GM21619 (cell line): Measurements from ENCODE around the gene CSF2.

Experiments used
- ATAC-seq: cut with Tn5 transposase; IDR thresholded peaks from one replicate; pipeline ENCODE4 v1.9.1; 2021; ENCODE audit not compliant: unreplicated experiment

CSF2 gene

DNA sequence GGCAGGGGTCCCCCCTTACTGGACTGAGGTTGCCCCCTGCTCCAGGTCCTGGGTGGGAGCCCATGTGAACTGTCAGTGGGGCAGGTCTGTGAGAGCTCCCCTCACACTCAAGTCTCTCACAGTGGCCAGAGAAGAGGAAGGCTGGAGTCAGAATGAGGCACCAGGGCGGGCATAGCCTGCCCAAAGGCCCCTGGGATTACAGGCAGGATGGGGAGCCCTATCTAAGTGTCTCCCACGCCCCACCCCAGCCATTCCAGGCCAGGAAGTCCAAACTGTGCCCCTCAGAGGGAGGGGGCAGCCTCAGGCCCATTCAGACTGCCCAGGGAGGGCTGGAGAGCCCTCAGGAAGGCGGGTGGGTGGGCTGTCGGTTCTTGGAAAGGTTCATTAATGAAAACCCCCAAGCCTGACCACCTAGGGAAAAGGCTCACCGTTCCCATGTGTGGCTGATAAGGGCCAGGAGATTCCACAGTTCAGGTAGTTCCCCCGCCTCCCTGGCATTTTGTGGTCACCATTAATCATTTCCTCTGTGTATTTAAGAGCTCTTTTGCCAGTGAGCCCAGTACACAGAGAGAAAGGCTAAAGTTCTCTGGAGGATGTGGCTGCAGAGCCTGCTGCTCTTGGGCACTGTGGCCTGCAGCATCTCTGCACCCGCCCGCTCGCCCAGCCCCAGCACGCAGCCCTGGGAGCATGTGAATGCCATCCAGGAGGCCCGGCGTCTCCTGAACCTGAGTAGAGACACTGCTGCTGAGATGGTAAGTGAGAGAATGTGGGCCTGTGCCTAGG is at the start of gene CSF2:
TSS of gene CSF2 (plus strand) at position 559 of the 783 bp plus-strand sequence. CDS start at position 594, 35 bp downstream.
- ATAC-seq: no peak

DNA sequence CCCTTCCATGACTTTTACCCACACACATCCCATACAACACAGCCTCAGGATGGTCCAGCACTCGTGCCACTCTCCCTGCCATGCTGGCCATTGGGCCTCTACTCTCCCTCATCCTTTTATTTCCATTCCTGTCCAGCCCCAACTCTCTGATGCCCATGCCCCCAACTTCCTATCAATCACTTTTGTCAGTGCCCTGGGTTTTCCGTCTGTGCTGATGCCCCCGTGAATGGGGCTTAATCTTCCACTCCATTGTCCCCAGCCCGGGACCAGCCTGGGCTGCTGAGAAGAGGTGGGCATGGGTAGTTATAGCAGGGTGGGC is 49.5 kb upstream of the CSF2 start:
- no peak for ATAC-seq

DNA sequence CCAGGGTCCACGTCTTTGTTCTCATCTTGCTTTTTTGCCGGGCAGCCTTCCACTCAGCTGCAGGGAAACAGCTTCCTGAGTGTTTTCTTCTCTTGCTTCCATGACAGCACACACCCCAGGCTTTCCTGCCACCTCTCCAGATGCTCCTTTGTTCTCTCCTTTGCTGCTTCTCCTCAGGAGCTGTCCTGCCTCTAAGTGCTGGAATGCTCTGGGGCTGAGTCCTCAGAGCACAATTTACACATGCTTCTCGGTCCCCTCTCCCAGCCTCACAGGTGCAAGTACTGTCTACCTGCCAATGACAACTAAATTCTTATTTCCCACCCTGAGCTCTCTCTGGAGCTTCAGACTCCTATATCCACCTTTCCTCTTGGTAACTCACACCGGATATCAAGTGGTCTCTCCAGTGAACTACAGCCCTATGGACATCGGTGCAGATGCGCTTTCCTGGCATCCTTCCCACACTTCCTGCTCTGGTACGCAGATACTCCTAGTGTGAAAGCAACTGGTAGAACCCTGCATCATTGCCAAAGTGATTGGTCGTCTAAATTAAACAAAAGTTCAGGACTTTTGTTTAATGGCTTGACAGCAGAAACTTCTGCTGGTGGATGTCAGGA is 48.7 kb upstream of the CSF2 start:
- no peak for ATAC-seq

DNA sequence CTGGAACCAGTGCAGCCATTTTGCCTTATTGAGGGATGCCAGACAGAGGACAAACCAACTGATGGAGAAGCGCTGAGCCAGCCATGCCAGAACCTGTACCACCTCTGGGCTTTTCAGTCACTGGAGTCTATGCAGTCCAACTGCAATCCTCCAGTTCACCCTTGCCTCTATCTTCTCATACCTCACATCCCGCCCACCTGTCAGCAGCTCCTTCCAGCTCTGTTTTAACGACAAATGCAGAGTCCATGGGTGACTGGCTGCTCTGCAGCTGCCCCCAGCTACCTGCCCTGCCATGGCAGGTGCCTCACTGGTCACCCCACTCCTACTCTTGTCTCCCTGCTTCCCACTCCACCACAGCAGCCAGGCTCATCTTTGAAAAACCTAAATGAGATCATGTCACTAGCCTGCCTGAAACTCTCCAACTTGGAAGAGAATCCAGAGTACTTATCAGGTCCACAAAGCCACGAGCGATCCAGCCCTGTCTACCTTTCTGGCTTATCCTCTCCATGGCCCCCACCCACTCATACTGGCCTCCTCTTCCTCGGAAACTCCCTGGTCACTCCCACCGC is 48.1 kb upstream of the CSF2 start:
- no peak for ATAC-seq

DNA sequence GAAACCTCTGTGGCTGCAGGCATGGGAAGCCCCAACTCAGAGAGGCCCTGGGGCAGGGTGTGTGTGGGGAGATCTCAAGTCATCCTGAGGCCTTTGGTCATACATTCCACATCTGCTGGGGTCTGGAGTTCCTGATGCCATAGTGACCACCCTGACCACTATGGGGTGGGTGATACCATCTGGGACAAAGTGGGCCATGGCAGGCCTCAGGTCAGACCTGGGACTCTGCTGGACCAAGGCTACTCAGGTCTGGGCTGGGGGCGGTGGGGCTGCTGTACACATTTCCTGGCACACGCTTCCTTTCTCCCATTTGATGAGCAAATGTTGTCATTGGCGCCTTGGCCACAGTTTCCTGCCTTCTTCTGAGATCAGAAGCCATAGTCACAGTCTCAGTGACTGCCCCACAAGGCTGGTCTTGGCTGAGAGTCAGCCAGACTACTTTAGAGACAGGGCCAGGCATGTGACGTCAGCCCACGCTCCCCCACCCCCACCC is 47.0 kb upstream of the CSF2 start:
- ATAC-seq: no peak

DNA sequence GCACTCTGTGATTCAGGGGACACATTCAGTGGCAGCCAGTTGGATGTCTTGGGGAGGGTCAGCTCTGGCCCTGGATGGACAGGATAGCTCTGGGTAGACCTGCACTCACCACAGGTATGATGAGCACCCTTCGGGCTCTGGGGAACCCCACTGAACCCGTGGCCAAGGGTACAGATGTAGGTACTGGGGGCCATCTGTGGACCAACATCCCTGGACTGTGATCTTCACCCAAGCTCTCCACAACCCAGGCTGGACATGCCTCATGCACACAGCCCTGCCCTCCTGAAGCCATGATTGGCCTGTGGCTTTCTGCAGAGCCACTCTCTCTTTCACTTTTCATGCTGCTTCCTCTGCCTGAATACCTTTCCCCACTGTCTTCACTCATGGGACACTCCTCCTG is 46.6 kb upstream of the CSF2 start:
- no peak for ATAC-seq

DNA sequence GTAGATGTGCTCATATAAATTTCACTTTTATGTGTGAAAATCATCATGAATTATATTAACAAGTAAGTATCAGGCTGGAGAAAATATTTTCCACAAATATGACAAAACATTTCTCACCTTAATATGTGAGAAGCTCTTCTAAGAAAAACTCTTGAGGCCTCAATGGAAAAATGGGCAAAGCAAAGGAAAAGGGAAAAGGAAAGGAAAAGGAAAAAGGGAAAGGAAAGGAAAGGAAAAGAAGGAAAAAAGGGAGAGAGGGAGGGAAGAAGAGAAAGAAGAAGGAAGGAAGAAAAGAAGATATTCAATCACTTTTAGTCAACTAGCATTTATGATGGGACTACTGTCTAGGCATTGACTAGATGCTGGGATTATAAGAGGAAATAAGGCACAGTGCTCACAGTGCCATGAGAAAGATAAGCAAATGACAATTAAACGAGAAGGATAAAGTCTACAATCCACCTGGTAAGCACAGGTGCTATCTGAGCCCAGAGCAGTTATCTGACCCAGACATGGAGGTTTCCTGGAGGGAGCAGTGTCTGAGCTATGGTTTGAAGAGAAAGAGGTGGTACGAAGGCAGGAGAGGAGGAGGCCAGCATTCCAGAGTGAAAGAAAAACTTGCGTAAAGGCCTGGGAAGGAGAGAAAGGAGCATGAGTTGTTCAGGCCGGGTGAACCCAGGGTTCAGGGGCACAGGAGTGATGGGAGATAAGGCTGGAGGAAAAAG is 43.8 kb upstream of the CSF2 start:
- no peak for ATAC-seq

DNA sequence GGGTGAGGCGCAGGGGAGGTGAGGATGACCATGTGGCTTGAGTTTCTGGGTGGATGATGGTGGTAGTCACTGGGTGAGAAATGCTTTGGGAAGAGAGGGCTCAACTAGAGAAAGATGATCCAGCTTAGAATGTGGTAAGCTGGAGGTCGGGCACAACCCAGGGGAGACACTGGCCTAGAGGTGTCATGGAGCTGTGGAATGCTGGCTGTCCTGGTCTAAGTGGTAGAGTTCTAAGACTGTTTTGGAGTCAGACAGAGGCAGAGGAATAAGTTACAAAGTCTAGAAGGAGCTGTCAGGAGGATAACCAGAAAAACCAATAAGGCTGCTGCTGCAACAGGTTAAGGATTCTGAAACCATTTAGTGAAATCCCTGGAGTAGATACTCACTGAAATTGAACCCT is 43.0 kb upstream of the CSF2 start:
- ATAC-seq: no peak

DNA sequence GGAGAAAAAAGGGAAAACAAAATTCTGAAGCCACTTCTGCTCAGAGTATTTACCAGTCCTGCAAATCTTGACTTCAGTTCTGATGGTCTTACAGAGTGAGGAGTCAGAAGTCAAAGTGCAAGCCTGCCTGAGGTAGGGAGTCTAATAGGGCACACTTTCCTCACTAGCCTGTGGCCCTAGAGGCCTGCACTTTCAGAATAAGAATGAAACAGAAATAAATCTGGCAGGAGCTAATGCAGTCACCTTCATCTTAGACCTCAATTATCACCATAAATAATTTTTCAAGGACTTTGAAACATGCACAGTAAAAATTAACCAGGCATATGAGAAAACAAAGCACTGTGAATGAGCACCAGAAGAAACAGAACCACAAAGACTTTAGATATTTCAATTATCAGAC is 41.4 kb upstream of the CSF2 start:
- no peak for ATAC-seq

DNA sequence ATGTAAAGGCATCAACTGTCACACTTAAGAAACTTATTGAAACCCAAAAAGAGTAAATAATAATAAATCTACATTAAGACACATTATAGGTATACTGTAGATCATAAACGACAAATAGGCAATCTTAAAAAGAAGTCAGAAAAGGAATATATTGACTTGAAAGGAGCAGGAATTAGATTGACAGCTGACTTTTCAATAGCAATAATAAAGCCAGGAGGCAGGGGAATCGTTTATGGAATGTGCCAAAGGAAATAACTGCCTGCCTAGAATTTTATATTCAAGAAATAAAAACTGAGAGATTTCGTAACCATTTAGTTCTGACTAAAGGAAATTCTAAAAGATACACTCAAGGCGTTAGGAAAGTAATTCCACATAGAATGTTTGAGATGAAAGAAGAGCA is 40.5 kb upstream of the CSF2 start:
- ATAC-seq: no peak

DNA sequence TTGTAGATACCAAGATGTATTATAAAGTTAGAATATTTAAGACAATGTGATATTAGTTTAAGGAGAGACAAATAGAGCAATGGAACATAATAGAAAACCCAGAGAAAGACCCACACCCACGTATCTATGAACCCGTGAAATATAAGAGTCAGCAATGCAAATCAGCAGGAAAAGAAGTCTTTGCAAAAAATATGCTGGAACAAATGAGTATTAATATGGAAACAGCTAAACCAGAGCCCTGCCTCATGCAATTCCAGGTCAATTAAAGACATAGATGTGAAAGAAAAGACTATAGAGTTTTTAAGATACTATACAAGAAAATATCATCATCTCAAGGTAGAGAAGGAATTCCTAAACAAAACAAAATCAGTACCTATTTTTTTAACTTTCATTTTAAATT is 36.2 kb upstream of the CSF2 start:
- ATAC-seq: no peak

DNA sequence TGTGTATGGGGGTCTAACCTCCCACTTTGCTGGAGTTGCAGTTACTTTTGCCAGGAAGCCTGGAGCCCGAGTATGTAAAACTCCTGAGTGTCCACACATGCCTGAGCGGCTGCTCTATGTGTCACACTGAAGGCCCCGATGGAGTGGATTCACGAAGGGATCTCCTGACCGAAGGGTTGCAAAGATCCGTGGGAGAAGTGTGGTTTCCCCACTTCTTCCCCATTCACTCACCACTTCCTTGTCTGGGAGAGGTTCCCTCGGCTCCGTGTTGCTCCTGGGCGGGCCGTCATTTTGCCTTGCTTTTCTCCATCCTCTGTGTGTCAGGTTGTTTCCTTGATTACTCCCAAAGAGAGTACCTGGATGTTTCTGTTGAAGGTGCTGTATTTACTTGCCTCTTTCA is 29.4 kb upstream of the CSF2 start:
- no peak for ATAC-seq

DNA sequence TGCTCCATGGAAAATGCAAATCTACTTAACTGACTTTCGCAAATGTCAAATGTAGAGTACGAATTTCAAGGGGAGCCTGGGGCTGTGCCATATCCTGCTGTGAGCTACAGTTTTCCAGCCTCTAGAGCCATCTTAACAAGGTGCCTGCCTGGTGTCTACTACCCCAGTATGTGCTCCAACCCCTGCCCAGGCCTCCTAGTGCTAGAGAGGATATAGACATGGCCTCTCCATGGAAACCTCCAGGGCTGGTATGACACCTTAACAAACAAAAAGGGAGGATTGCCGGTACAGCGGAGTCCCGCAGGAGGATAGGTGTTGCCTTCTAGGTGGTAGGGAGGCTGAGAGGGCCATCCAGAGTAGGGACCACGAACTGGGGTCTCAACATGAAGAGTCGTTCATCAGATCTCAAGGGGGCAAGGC is 26.7 kb upstream of the CSF2 start:
- no peak for ATAC-seq

DNA sequence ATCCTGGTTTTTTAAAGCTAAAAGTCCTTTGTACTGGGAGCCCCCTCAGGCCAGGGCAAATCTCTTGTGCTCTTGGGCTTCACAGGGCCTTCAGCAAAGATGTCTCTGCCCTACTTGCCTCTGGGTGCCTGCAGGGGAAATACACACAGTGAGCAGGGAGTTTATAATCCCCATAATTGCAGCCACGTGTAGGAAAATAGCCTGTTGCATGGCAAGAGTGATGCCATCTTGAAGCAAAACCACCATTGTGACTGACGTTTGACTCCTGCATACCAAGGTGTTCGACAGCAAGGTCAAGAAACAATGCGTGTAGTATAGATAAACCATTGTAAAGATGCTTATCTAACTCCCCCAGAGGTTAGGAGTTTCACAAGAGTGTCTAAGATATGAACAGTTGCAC is 24.5 kb upstream of the CSF2 start:
- no peak for ATAC-seq

DNA sequence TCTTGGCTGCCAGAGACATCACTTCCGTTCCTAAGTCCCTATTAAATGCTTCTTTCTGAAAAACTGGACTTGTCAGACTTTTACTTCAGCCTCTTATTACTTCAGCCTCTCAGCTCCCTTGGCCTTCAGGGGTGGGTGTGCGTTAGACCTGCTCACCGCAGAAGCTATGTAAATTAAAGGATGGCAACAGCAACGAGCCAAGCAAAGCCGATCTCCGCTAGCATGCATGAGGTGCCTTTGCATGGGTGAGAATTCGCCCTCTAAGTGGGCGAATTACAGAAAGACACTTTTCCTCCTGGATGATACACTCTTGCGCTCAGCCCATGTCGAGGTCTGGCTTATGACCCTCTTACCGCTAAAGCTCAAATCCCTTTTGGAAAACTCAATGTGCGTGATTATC is 24.0 kb upstream of the CSF2 start:
- ATAC-seq: no peak

DNA sequence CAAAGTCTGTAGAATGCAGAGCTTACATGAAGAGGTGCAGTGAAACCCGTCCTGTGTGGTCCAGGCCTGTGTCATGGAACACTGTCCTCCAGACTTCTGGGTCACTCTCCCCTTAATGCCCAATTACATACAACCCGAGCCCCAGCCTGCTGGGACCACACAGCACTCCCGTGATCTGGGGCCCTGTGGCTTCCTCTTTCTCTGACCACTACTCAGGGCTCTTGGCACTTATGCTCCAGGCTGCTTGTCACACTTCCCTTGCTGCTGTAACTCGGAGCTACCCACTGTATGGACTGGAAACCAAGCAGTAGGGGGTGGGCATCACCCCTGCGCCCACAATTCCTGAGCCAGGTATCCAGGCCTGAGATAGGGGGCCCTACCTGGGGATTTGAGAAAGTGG is 23.5 kb upstream of the CSF2 start:
- no peak for ATAC-seq

DNA sequence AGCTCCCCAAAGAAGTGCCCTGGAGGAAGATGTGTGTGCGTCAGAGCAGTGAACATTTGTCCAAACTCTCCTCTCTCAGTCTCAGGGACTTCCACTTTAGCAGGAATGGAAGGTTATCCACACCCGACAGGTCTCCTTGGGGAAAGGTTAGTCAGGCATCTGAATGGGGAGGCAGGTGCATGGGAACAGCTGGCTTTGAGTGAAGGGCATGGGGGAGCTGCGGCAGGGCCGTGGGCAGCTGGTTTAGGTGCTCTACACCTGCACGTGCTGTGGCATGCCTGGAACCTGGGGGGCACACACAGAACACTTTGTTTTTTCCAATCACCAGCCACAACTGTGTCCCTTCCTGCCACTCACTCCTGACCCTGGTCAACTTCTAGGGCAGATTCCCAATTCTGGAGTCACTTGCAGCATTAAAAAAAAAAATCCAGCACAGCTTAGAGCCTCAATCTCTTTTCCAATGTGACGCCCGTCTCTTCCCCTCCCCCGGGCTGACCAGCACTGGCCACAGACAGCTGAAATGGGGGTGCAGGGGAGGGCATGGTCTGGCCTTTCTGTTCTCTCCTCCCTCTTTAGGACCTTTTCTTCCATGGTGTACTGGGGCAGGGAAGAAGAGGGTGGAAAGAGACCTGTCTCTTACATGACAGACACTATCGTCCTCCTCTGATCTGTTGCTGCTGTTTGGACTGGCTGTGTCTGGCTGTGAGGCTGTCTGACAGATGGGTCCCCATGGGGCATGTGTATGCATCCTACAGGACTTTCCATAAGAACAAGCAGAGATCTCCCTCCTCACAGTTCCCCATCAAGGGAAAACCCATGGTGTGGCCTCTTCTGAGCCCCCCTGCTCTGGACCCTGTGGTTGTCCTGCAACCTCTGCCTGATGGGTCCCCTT is 22.7 kb upstream of the CSF2 start:
- no peak for ATAC-seq

DNA sequence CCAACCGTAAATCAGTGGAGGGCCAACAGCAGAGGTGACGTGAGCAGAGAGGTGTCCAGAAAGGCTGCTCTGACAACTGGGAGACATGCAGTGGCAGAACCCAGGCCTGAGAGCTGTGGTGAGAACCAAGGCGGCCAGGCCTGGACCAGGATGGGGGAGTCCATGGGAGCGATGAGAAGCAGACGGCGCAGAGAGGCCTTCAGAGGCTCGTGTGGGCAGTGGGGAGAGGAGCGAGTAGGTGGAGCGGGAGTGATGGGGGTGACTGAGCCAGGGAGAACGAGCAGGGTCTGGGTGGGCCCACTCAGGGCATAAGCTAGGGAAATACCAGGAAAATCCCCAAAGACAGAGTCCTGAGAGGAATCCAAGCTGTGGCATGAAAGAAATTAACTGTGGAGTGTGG is 21.1 kb upstream of the CSF2 start:
- no peak for ATAC-seq

DNA sequence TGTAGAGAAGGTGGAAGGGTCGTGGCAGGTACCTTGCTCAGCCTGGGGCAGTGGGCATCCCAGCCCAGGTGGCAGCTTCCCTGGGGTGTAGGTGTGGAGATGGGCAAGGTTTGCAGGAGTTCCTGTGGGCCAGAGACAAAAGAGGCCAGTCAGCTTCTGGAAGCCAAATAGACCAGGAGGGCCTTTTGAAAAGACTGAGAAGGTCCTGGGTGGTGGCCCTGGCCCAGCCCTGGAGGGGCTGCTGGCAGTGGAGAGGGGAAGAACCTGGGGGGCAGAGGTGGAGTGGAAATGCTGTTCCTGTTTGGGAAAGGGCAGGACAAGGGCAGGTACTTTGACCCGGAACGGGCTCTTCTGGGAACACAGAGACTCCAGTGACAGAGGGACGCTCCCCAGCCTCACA is 20.1 kb upstream of the CSF2 start:
- ATAC-seq: no peak

DNA sequence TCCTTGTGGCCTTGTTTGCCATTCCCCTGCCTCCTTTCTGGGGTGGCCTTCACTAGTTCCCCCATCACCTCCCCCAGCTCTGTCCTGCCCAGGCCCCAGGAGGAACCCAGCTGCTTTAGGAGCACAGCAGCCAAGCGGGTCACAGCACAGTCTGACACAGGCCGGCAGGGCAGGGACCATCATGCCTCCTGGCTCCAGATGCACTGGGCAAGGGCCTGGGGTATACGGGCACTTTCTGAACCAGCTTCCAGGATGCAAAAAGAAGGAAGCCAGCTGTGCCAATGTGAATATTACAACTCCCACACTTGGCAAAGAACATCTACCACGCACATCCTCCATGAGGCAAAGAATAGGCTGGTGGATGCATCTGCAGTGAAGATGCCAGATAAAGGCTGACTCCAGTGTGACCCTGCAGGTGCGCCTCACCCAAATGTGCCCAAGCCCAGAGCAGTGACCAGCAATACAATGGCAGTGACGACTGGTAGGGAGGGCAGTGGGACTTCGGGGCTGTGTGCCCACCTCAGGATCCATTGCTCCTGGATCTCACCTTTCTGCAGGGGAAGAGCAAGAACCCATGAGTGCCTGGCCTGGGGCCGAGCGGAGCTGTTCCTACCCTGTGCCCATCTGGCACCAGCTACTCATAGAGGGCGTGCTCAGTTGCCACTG is 19.4 kb upstream of the CSF2 start:
- no peak for ATAC-seq
